ENCODE data around the gene GOLGA8T.
"Not testable (repeated sequence)": the region's sequence is repeated elsewhere in the genome, so short reads cannot be mapped to it uniquely, and the experiment has no call there.

GOLGA8T gene

GRCh38 chr15:30191639-30192038 is 56.8 kb downstream of the GOLGA8T start:
- DNase-seq = not testable (repeated sequence)

GRCh38 chr15:30192119-30192745 is 57.4 kb downstream of the GOLGA8T start:
- not testable (repeated sequence) for DNase-seq

GRCh38 chr15:30192892-30193291 is 58.0 kb downstream of the GOLGA8T start:
- DNase-seq = not testable (repeated sequence)

Data from NCI-H1436 treated with DMSO at 0.1 percent for 48 hours (cell line).